ENCODE measurements around the gene DEPDC4. TPM values are rescaled to one million over a fixed set of nuclear protein-coding genes. Genes with fewer than 3 reads are reported as not detected.

The DEPDC4 gene
- total and polyA plus RNA-seq, 2 of the 13 experiments (the other 11 are each of a cell fraction or from before 2014, with no cell fraction given): 2.2 to 5.7 TPM

GRCh38 chr12:100213016-100213891 lies 53.6 kb downstream of the DEPDC4 start (continued):
- TF ChIP-seq KIAA2018 (CRISPR knock-in tag; IDR thresholded peaks at IDR 0.05; ENCODE audit: borderline replicate concordance) (no peak), GMEB2 (CRISPR knock-in tag; IDR thresholded peaks at IDR 0.05; ENCODE audit: low read depth) (no peak), HMG20B (CRISPR knock-in tag; conservative IDR thresholded peaks at IDR 0.05) (no peak), ZMYM2 (CRISPR knock-in tag; IDR thresholded peaks at IDR 0.05) (0 out of 2 replicates have a peak, but pooled peaks have one; percentile 22), NFIB (CRISPR knock-in tag; IDR thresholded peaks at IDR 0.05; ENCODE audit: borderline replicate concordance) (no peak), ZNF891 (CRISPR knock-in tag; IDR thresholded peaks at IDR 0.05) (no peak), MEF2D (CRISPR knock-in tag; IDR thresholded peaks at IDR 0.05) (no peak), ZFP36L1 (CRISPR knock-in tag; IDR thresholded peaks at IDR 0.05) (no peak), U2AF2 (IDR thresholded peaks at IDR 0.05; ENCODE audit: low read depth, low read length) (no peak), DDIT3 (CRISPR knock-in tag; IDR thresholded peaks at IDR 0.05) (no peak)
